HG02642 (cell line): ENCODE measurements around the gene RUNX2.
"Not testable (repeated sequence)": the region's sequence is repeated elsewhere in the genome, so short reads cannot be mapped to it uniquely, and the experiment has no call there.

Source experiments
- ATAC-seq: cut with Tn5 transposase; IDR thresholded peaks from one replicate; pipeline ENCODE4 v1.9.1; 2021; ENCODE audit warnings: mild to moderate bottlenecking; ENCODE audit not compliant: unreplicated experiment, poor library complexity

RUNX2 gene

GRCh38 chr6:45448417-45449389 is 120.6 kb downstream of the RUNX2 start:
- ATAC-seq = no peak

GRCh38 chr6:45450132-45450531 is 122.0 kb downstream of the RUNX2 start:
- ATAC-seq = no peak

GRCh38 chr6:45450831-45451230 is 122.7 kb downstream of the RUNX2 start:
- no peak for ATAC-seq

- no peak for ATAC-seq
These were observed 126.1 kb downstream of the RUNX2 start for GRCh38 chr6:45454008-45454911.

GRCh38 chr6:45455408-45455807 is 127.3 kb downstream of the RUNX2 start:
- ATAC-seq = no peak

- ATAC-seq = no peak
These were observed 129.0 kb downstream of the RUNX2 start for GRCh38 chr6:45457141-45457540.

GRCh38 chr6:45458672-45459071 is 130.5 kb downstream of the RUNX2 start:
- no peak for ATAC-seq

- no peak for ATAC-seq
These were observed 132.0 kb downstream of the RUNX2 start for GRCh38 chr6:45460166-45460565.

- no peak for ATAC-seq
These were observed 133.4 kb downstream of the RUNX2 start for GRCh38 chr6:45461486-45461885.

- ATAC-seq = no peak
These were observed 134.3 kb downstream of the RUNX2 start for GRCh38 chr6:45462190-45463134.

GRCh38 chr6:45464685-45465084 is 136.6 kb downstream of the RUNX2 start:
- no peak for ATAC-seq

GRCh38 chr6:45466686-45467085 is 138.6 kb downstream of the RUNX2 start:
- no peak for ATAC-seq

- ATAC-seq = not testable (repeated sequence)
These were observed 139.3 kb downstream of the RUNX2 start for GRCh38 chr6:45467417-45467816.

GRCh38 chr6:45467853-45468252 is 139.7 kb downstream of the RUNX2 start:
- ATAC-seq = no peak

- no peak for ATAC-seq
These were observed 141.5 kb downstream of the RUNX2 start for GRCh38 chr6:45469663-45470062.

GRCh38 chr6:45470131-45470738 is 142.1 kb downstream of the RUNX2 start:
- ATAC-seq = no peak

- ATAC-seq = no peak
These were observed 144.3 kb downstream of the RUNX2 start for GRCh38 chr6:45472382-45472781.

GRCh38 chr6:45473121-45473993 is 145.2 kb downstream of the RUNX2 start:
- ATAC-seq = no peak

- ATAC-seq = no peak
These were observed 146.2 kb downstream of the RUNX2 start for GRCh38 chr6:45474376-45474775.
